ENCODE data around the gene PEX5L. TPM values are rescaled to one million over a fixed set of nuclear protein-coding genes. Genes with fewer than 3 reads are reported as not detected.

Gene PEX5L
- total and polyA plus RNA-seq, 3 donors from 2014 or later, result 6.3 to 7.3 (median 6.6) TPM

- WGBS, 2 donors, result 60 to 65% methylated on average over 6 of the region's 6 CpGs
- no peak overlapping the region for H3K27ac ChIP-seq
- DNase-seq, result no peak
Observed at GRCh38 chr3:179943117-179943880, 93.4 kb downstream of the PEX5L start.

GRCh38 chr3:179942553-179943075 is 94.1 kb downstream of the PEX5L start:
- DNase-seq, result no peak
- intact Hi-C loops (cut with DNase I; ENCODE audit: low total_unique reads), result no loop called here
- TF ChIP-seq POLR2A (IDR thresholded peaks at IDR 0.05), result no peak
- TF ChIP-seq CTCF (IDR thresholded peaks at IDR 0.05), result no peak
- H3K27ac ChIP-seq, result no peak overlapping the region
- H3K4me3 ChIP-seq, result peak overlapping the region in 1 of 2 donors; percentile 44
- WGBS, 2 donors, result 38 to 40% methylated on average over 11 of the region's 11 CpGs
- H3K9me3 ChIP-seq, result no peaks in the 10 kb centered on the region
- H3K36me3 ChIP-seq (ENCODE audit: low read depth, missing control alignments), result no peaks in the 10 kb centered on the region
- no peaks in the 10 kb centered on the region for H3K27me3 ChIP-seq
- no peaks in the 10 kb centered on the region for H3K4me1 ChIP-seq

More at GRCh38 chr3:179943117-179943880, 93.4 kb downstream of the PEX5L start:
- Histone ChIP-seq H3K4me3 (no peak overlapping the region), H3K4me1 (no peaks in the 10 kb centered on the region), H3K9me3 (no peaks in the 10 kb centered on the region), H3K27me3 (no peaks in the 10 kb centered on the region), H3K36me3 (ENCODE audit: low read depth, missing control alignments) (no peaks in the 10 kb centered on the region)
- TF ChIP-seq CTCF (IDR thresholded peaks at IDR 0.05) (no peak), POLR2A (IDR thresholded peaks at IDR 0.05) (no peak)
- intact Hi-C loops (cut with DNase I; ENCODE audit: low total_unique reads), result no loop called here

- H3K4me3 ChIP-seq, result no peak overlapping the region
- intact Hi-C loops (cut with DNase I; ENCODE audit: low total_unique reads), result no loop called here
- TF ChIP-seq CTCF (IDR thresholded peaks at IDR 0.05) (no peak), POLR2A (IDR thresholded peaks at IDR 0.05) (no peak)
Observed at GRCh38 chr3:179935710-179936109, 101.0 kb downstream of the PEX5L start.

GRCh38 chr3:179933914-179934313 is 102.8 kb downstream of the PEX5L start:
- no peaks in the 10 kb centered on the region for H3K27me3 ChIP-seq
- H3K4me3 ChIP-seq, result no peak overlapping the region
- intact Hi-C loops (cut with DNase I; ENCODE audit: low total_unique reads), result no loop called here
- 89 to 90% methylated on average over 4 of the region's 4 CpGs for WGBS, 2 donors
- no peaks in the 10 kb centered on the region for H3K4me1 ChIP-seq
- no peak for DNase-seq
- no peaks in the 10 kb centered on the region for H3K36me3 ChIP-seq (ENCODE audit: low read depth, missing control alignments)
- TF ChIP-seq CTCF (IDR thresholded peaks at IDR 0.05) (no peak), POLR2A (IDR thresholded peaks at IDR 0.05) (no peak)
- no peak overlapping the region for H3K27ac ChIP-seq
- H3K9me3 ChIP-seq, result no peaks in the 10 kb centered on the region

More at GRCh38 chr3:179935710-179936109, 101.0 kb downstream of the PEX5L start:
- H3K36me3 ChIP-seq (ENCODE audit: low read depth, missing control alignments), result no peaks in the 10 kb centered on the region
- no peaks in the 10 kb centered on the region for H3K27me3 ChIP-seq
- H3K4me1 ChIP-seq, result no peaks in the 10 kb centered on the region
- H3K9me3 ChIP-seq, result no peaks in the 10 kb centered on the region
- no peak for DNase-seq
- WGBS, 2 donors, result 75 to 76% methylated on average over 2 of the region's 2 CpGs
- no peak overlapping the region for H3K27ac ChIP-seq
